HUES64 (cell line): ENCODE measurements around the gene KRABD2.

ENCODE experiments used
- H3K27ac ChIP-seq: 2 replicates; pipeline ENCODE4 v1.7.0; 2013; ENCODE audit warnings: low read depth, low read length, inconsistent platforms
- H3K27me3 ChIP-seq: 2 replicates; pipeline ENCODE4 v1.6.1; 2013; ENCODE audit warnings: mild to moderate bottlenecking, low read length; ENCODE audit not compliant: insufficient read depth
- H3K36me3 ChIP-seq: 2 replicates; pipeline ENCODE4 v1.6.1; 2013; ENCODE audit warnings: mild to moderate bottlenecking, low read length; ENCODE audit not compliant: insufficient read depth
- H3K4me1 ChIP-seq: 2 replicates; pipeline ENCODE4 v1.6.1; 2013; ENCODE audit warnings: mild to moderate bottlenecking, low read length, moderate library complexity; ENCODE audit not compliant: insufficient read depth
- H3K4me3 ChIP-seq: 2 replicates; pipeline ENCODE4 v1.5.1; 2013; ENCODE audit warnings: mild to moderate bottlenecking, low read length, moderate library complexity
- H3K9ac ChIP-seq: 2 replicates; pipeline ENCODE4 v1.6.1; 2013; ENCODE audit warnings: mild to moderate bottlenecking, low read depth, low read length
- H3K9me3 ChIP-seq: 2 replicates; pipeline ENCODE4 v1.6.1; 2013; ENCODE audit warnings: low read depth, low read length; ENCODE audit not compliant: insufficient read depth
- WGBS: fragments of 150-250, 120-280 bp; methylation state at CpG from one replicate; pipeline ENCODE4 v1.1.7; 2013; ENCODE audit warnings: missing lambda C conversion rate; 5-methylcytosine and 5-hydroxymethylcytosine counted together

The KRABD2 gene

DNA sequence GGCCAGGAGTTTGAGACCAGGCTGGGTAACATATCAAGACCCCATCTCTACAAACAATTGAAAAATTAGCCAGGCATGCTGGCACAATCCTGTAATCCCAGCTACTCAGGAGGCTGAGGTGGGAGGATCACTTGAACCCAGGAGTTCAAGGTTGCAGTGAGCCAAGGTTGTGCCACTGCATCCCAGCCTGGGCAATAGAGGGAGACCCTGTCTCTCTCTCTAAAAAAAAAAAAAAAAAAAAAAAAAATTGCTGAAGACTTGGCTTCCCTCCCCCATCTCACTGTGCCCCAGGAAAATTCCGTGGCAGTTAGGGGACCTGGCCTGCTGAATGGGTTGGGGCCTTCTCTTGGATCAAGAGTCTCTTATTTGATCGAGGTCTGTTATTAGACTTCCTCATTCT, 37.0 kb downstream of the KRABD2 start, which contains the start of gene ODF4:
ODF4 (plus strand) TSS at position 301 of the 400 bp plus-strand sequence. CDS start 212 bp downstream, outside the sequence.
- Histone ChIP-seq H3K4me1 (peaks cover 20% of the 10 kb centered on the region), H3K27ac (peak within 1 kb of the TSS; percentile 38; the same call in 1 of the 2 replicates), H3K36me3 (no peaks in the 10 kb centered on the region), H3K4me3 (no peak within 1 kb of the TSS), H3K9ac (no peak within 1 kb of the TSS), H3K9me3 (no peaks in the 10 kb centered on the region), H3K27me3 (no peaks in the 10 kb centered on the region)
- 90% methylated on average over 2 of the region's 2 CpGs for WGBS

DNA sequence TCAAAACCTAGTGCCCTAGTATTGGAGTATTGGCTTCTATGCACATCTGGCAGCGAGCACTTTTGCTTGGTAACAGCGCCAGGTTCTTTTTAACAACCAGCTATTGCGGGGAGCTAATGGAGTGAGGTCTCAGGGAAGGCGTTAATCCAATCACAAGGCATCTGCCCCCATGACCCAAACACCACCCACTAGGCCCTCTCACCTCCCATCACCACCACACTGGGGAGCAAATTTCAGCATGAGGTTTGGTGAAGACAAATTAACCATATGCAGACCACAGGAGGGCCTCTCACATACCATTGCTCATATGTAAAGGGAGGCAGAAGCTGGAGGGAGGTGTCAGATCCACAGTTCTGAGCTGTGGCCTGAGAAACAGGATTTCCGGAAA, 37.8 kb downstream of the KRABD2 start:
- no peak overlapping the region for H3K4me3 ChIP-seq
- no peak overlapping the region for H3K9ac ChIP-seq
- H3K9me3 ChIP-seq: no peaks in the 10 kb centered on the region
- H3K27ac ChIP-seq: peak overlapping the region; percentile 38; the same call in 1 of the 2 replicates
- H3K36me3 ChIP-seq: no peaks in the 10 kb centered on the region
- WGBS: 77% methylated on average over 5 of the region's 5 CpGs
- peaks cover 20% of the 10 kb centered on the region for H3K4me1 ChIP-seq
- no peaks in the 10 kb centered on the region for H3K27me3 ChIP-seq

DNA sequence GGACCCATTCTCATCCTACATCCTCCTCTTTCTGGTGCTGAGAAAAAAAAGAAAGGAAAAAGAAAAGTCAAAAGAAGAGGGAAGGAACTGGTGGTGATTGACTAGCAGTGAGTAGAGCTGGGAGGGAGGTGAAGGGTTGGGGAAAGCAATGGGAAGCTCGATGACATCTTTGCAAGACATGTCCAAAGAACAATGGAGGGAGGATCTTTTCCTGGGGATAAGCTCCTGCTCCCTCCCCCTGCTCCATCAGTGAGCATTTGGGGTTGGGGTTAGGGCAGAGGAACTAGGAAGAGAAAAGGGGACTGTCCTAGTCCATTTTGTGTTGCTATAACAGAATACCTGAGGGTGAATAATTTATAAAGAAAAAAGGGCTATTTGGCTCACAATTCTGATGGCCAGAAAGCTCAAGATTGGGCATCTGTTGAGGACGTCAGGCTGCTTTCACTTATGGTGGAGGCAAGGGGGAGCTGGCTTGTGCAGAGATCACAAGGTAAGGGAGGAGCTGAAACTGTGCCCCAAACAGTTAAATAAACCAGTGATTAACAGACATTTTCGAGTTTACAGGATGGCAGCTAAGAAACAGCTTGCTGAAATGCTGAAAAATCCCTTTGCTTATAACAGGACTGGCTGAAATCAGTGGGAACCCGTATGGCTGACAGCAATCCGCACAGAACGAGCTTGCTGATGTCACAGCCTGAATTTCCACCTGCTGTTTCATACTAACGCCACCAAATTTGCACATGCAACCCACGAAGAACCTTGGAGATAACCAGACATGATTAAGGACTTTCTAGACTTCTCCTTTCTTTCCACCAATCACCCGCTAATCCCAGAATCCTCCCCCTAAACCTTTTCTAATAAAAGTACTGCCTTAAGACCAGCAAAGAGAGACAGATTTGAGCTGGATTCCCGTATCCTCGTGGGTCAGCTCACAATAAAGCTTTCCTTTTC, 38.4 kb downstream of the KRABD2 start:
- Histone ChIP-seq H3K4me3 (no peak overlapping the region), H3K27ac (peak overlapping the region; percentile 38; the same call in 1 of the 2 replicates), H3K36me3 (no peaks in the 10 kb centered on the region), H3K4me1 (peaks cover 20% of the 10 kb centered on the region), H3K9ac (no peak overlapping the region), H3K9me3 (no peaks in the 10 kb centered on the region), H3K27me3 (no peaks in the 10 kb centered on the region)
- WGBS: 42% methylated on average over 11 of the region's 11 CpGs

DNA sequence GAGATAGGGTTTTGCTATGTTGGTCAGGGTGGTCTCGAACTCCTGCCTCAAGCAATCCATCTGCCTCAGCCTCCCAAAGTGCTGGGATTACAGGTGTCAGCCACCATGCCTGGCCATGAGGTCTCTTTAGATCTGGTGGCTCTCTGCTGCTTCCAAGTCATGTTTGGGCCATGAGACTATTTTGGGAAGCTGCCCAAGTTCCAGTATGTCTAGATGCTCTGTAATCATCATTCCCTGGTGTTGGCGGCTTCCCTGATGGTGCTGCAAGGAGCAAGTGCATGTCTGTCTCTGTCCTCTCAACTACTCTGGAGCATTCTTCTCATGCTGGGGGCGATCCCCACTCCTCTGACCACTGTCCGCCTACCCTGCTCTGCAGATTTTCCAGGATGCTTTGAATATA, 43.2 kb downstream of the KRABD2 start:
- H3K27me3 ChIP-seq: no peaks in the 10 kb centered on the region
- H3K4me1 ChIP-seq: peaks cover 7% of the 10 kb centered on the region
- H3K9ac ChIP-seq: no peak overlapping the region
- no peak overlapping the region for H3K4me3 ChIP-seq
- H3K9me3 ChIP-seq: no peaks in the 10 kb centered on the region
- H3K36me3 ChIP-seq: no peaks in the 10 kb centered on the region
- no peak overlapping the region for H3K27ac ChIP-seq
- WGBS: 93% methylated on average over 4 of the region's 4 CpGs

DNA sequence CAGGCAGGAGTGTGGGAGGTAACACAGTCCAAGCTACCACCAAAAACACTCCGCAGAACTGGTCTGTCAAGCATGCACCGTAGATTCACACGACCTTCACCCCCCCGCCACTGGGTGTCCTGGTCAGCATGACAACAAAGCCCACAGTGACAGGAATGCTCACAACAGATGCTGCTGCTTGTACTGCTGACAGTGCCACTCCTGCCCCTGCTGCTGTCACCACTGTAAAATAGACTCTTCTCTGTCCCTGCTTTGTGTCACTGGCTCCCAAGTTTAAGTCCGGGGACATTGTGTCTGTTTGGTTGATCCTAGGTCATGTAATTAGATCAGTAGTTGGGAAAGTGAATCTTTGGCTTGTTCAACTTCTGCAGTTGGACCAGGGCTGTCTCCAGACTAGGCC, 43.8 kb downstream of the KRABD2 start:
- Histone ChIP-seq H3K4me1 (peaks cover 1% of the 10 kb centered on the region), H3K4me3 (no peak overlapping the region), H3K27me3 (peaks cover 5% of the 10 kb centered on the region), H3K9ac (no peak overlapping the region), H3K36me3 (no peaks in the 10 kb centered on the region), H3K27ac (no peak overlapping the region), H3K9me3 (no peaks in the 10 kb centered on the region)
- WGBS: 69% methylated on average over 5 of the region's 5 CpGs

DNA sequence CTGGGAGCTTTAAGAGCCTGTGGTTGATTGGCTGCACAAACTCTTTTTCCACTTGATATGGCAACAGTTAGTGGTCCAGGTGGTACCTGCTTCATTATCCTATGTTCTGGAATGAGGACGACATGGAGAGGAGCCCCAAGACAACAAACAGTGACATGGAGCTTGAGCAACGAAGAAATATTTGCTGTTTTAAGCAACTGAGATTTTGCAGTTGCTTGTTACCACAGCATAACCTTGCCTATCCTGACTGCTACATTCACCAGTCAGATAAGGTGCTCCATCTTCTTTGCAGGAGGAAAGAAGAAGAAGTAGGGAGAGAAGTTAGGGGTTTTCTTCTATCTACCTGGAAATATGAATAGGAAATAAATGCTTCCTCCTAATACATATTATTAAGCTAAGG, 44.4 kb downstream of the KRABD2 start:
- no peak overlapping the region for H3K9ac ChIP-seq
- 85% methylated on average over 2 of the region's 2 CpGs for WGBS
- H3K9me3 ChIP-seq: no peaks in the 10 kb centered on the region
- no peak overlapping the region for H3K27ac ChIP-seq
- H3K4me1 ChIP-seq: no peaks in the 10 kb centered on the region
- peaks cover 10% of the 10 kb centered on the region for H3K27me3 ChIP-seq
- H3K4me3 ChIP-seq: no peak overlapping the region
- H3K36me3 ChIP-seq: no peaks in the 10 kb centered on the region

DNA sequence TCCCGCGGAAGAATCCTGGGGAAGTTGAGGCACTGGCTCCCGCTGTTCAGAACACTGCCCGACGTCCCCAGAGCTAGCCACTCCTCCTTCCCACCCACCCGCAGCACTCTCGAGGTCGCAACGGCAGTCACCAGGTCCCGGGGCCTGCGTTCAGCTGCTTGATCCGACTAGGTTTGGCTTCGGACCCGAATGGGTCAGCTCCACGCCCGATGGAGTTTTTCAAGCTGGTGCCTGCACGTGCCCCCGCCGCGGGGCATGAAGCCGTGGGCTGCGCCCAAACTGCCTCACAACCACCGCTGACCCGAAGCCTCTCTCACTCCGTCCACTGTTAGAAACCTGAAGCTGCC, 49.2 kb downstream of the KRABD2 start:
- Histone ChIP-seq H3K36me3 (no peaks in the 10 kb centered on the region), H3K4me1 (no peaks in the 10 kb centered on the region), H3K4me3 (peak overlapping the region; percentile 54), H3K27me3 (peaks cover 29% of the 10 kb centered on the region), H3K27ac (no peak overlapping the region), H3K9me3 (no peaks in the 10 kb centered on the region), H3K9ac (peak overlapping the region; percentile 34)
- WGBS: 29% methylated on average over 25 of the region's 25 CpGs
